Measurements from ENCODE around the gene NID1. TPM values are rescaled to one million over a fixed set of nuclear protein-coding genes. Genes with fewer than 3 reads are reported as not detected.

The NID1 gene
- total RNA-seq (100 to 1,000 TPM in 1 of 5 donors, 10 to 100 TPM in 4; 85.5 to 214 (median 95.1) TPM), polyA plus RNA-seq (10 to 100 TPM; 21.4 to 32.7 (median 21.6) TPM)
- long read RNA-seq, donor 1, full-length matches to known transcripts, result 4 of 43 reads
- long read RNA-seq, donor 1, partial matches to known transcripts, result 39 of 43 reads
- long read RNA-seq, donor 1, other reads (novel, unspliced or antisense), result 0 of 43 reads
- long read RNA-seq, donor 2, full-length matches to known transcripts, result 11 of 51 reads
- long read RNA-seq, donor 2, partial matches to known transcripts, result 40 of 51 reads
- long read RNA-seq, donor 2, other reads (novel, unspliced or antisense), result 0 of 51 reads
- long read RNA-seq, donor 3, full-length matches to known transcripts, result 4 of 12 reads
- long read RNA-seq, donor 3, partial matches to known transcripts, result 8 of 12 reads
- long read RNA-seq, donor 3, other reads (novel, unspliced or antisense), result 0 of 12 reads
- long read RNA-seq, donor 4, result 0 reads
- long read RNA-seq, donor 5, full-length matches to known transcripts, result 13 of 100 reads
- long read RNA-seq, donor 5, partial matches to known transcripts, result 87 of 100 reads
- long read RNA-seq, donor 5, other reads (novel, unspliced or antisense), result 0 of 100 reads
- long read RNA-seq, donor 6, result 0 reads
- long read RNA-seq, donor 7, full-length matches to known transcripts, result 9 of 74 reads
- long read RNA-seq, donor 7, partial matches to known transcripts, result 65 of 74 reads
- long read RNA-seq, donor 7, other reads (novel, unspliced or antisense), result 0 of 74 reads
- long read RNA-seq, donor 8, full-length matches to known transcripts, result 6 of 16 reads
- long read RNA-seq, donor 8, partial matches to known transcripts, result 10 of 16 reads
- long read RNA-seq, donor 8, other reads (novel, unspliced or antisense), result 0 of 16 reads
- long read RNA-seq, donor 9, full-length matches to known transcripts, result 3 of 85 reads
- long read RNA-seq, donor 9, partial matches to known transcripts, result 82 of 85 reads
- long read RNA-seq, donor 9, other reads (novel, unspliced or antisense), result 0 of 85 reads
- long read RNA-seq, donor 10, result 0 reads

DNA sequence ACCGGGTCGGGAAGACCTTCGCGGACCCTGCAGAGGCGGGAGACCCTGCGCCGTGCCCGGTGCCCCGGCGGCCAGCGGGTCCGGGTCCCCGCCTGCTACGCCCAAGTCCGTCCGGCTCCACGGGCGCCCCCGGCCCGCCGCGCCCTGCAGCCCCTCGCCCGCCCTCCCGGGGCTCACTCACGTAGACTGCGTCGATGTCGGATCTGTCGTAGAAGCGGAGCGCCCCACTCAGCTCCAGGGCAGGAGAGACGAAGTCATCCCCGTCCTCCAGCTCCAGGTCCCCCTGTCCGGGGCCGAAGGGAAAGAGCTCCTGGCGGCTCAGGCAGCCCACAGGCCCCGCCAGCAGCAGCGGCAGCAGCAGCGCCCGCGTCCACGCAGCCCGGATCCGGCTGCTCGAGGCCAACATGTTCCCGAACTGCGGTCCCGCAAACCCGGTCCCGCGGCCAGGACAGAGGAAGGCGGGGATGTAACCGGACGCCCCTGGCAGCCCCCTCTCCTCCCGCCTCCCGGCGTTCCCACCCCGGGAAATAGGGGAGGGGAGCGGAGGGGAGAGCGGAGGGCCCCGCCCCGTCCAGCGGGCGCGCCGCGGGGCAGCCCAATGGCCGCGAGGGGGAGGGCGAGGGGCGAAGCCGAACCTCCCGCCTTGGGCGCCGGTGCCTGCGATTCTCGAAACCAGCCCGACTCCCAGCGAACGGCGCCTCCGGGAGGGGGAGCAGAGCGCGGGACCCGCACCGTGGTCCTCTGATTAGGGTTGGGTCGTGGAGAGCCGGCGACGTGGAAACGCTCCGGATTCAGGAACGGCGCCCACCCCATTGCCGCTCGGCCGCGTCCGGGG lies at the start of gene NID1:
NID1 (minus strand) TSS at position 417 of the 835 bp plus-strand sequence; CDS start at position 406, 11 bp downstream.
- Histone ChIP-seq H3K4me3 (peak within 1 kb of the TSS; percentile 65 to 97 (median 80)), H3K27ac (peak within 1 kb of the TSS; percentile 85 to 99 (median 95)), H3K36me3 (no peaks in the 10 kb centered on the region), H3K27me3 (peaks cover 0 to 23% (median 17%) of the 10 kb centered on the region in 3 donors), H3K9me3 (no peaks in the 10 kb centered on the region), H3K4me1 (peaks cover 6 to 46% (median 30%) of the 10 kb centered on the region in 4 donors)
- peak; percentile 69 to 95 for DNase-seq
- TF ChIP-seq CTCF (IDR thresholded peaks at IDR 0.05), result peak in 4 of 7 experiments; percentile 11 to 57 (median 30)
- peak; percentile 57 for TF ChIP-seq EP300 (IDR thresholded peaks at IDR 0.05)
- peak in 1 of 4 donors; percentile 38 for TF ChIP-seq POLR2A (IDR thresholded peaks at IDR 0.05)
- peak; percentile 89 to 91 (median 91) for TF ChIP-seq POLR2AphosphoS5 (IDR thresholded peaks at IDR 0.05)
- 1 to 2% (median 1%) methylated on average over 30 to 100 of the region's 100 CpGs for WGBS, 5 donors
- intact Hi-C loops (cut with DNase I; ENCODE audit: low total_unique reads), result no loop called here

DNA sequence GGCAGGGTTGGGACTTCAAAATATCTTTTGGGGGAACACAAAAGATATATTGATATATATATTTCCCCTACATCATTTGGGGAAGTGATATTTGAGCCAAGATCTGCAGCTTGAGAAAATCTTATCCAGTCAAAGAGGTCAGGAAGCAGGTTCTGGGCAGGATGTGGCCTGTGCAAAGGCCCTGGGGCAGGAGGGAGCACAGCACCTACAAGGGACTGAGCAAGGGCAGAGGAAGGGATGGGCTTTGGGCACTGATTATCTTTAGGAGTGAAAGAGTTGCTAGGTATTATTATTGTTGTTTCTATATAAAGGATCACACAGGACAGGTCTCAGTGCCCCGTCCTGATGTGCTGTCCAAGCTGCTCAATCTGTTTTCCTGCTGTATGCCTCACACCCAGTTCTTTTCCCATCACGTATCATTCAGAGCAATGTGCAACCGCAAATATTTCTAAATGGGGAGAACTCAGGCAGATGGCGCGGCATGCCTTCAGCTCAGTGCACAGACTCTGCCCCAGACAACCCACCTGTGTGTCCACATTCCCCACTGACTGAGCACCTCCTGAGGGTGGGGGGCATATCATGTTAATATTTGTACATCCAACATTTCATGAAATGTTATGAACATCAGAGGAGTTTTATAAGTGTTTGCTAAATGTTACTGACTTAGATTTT lies 49.3 kb upstream of the NID1 start:
- WGBS, 5 donors, result 86 to 100% (median 91%) methylated on average over 5 of the region's 5 CpGs
- H3K9me3 ChIP-seq, result no peaks in the 10 kb centered on the region
- no peak overlapping the region for H3K4me3 ChIP-seq
- no peak for TF ChIP-seq POLR2AphosphoS5 (IDR thresholded peaks at IDR 0.05)
- TF ChIP-seq POLR2A (IDR thresholded peaks at IDR 0.05), result no peak
- TF ChIP-seq EP300 (IDR thresholded peaks at IDR 0.05), result no peak
- TF ChIP-seq CTCF (IDR thresholded peaks at IDR 0.05), result no peak
- H3K27me3 ChIP-seq, result no peaks in the 10 kb centered on the region
- intact Hi-C loops (cut with DNase I; ENCODE audit: low total_unique reads), result loop anchor here (5.0 kb wide), 1 partner anchor 378 kb away; no protein-coding TSS in a partner anchor
- peaks cover 0 to 3% (median 0%) of the 10 kb centered on the region in 4 donors for H3K4me1 ChIP-seq
- no peak for DNase-seq
- H3K36me3 ChIP-seq, result no peaks in the 10 kb centered on the region
- H3K27ac ChIP-seq, result no peak overlapping the region

DNA sequence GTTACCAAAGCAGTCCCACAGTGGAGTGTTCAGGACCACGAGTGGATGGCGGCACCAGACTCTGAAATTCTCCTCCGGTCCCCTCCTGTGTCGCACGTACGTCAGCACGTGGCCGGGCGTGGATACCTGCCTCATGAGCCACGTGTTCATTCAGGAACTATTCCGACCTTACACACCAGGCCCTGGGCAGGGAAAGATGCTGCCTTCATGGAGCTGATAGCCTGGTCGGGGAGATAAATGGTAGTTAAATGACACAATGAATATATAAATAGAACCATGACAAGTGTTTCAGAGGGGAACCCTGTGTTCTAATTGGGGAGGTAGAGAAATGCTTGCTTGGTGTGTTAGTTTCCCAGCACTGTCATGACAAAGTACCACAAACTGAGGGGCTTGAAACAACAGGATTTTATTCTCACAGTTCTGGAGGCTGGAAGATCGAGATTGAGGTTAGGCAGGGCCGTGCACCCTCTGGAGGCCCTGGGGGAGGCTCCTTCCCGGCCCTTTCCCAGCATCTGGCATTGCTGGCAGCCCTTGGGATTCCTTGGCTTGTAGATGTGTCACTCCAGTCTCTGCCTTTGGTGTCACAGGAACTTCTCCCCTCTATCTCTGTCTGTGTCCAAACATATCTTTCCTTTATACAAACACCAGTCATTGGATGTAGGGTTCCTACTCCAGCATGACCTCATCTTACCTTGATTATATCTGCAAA lies 48.6 kb upstream of the NID1 start:
- TF ChIP-seq POLR2A (IDR thresholded peaks at IDR 0.05), result no peak
- TF ChIP-seq EP300 (IDR thresholded peaks at IDR 0.05), result no peak
- TF ChIP-seq CTCF (IDR thresholded peaks at IDR 0.05), result no peak
- H3K27ac ChIP-seq, result no peak overlapping the region
- no peaks in the 10 kb centered on the region for H3K27me3 ChIP-seq
- H3K9me3 ChIP-seq, result no peaks in the 10 kb centered on the region
- no peak overlapping the region for H3K4me3 ChIP-seq
- no peaks in the 10 kb centered on the region for H3K36me3 ChIP-seq
- H3K4me1 ChIP-seq, result peaks cover 0 to 5% (median 0%) of the 10 kb centered on the region in 4 donors
- intact Hi-C loops (cut with DNase I; ENCODE audit: low total_unique reads), result loop anchor here (5.0 kb wide), 1 partner anchor 379 kb away; no protein-coding TSS in a partner anchor
- DNase-seq, result no peak
- 76 to 83% (median 82%) methylated on average over 15 of the region's 15 CpGs for WGBS, 5 donors
